ENCODE measurements around the gene PARP1. TPM values are rescaled to one million over a fixed set of nuclear protein-coding genes. Genes with fewer than 3 reads are reported as not detected.

Gene PARP1
- total RNA-seq, 4 donors from 2014 or later, result 30.9 to 65.1 (median 48.2) TPM

GRCh38 chr1:226403201-226404034 lies 4.5 kb downstream of the PARP1 start:
- intact Hi-C loops (cut with DNase I; ENCODE audit: low total_unique reads), result no loop called here
- no peak overlapping the region for H3K4me3 ChIP-seq (ENCODE audit: low read depth, poor library complexity, severe bottlenecking)
- TF ChIP-seq CTCF (IDR thresholded peaks at IDR 0.05) (no peak), POLR2A (IDR thresholded peaks at IDR 0.05) (no peak)
- DNase-seq (ENCODE audit: low spot score in 2 of 2), result peak in 1 of 2 donors; percentile 60
- 81 to 82% methylated on average over 15 of the region's 15 CpGs for WGBS, 2 donors

GRCh38 chr1:226402739-226403165 lies 5.1 kb downstream of the PARP1 start:
- intact Hi-C loops (cut with DNase I; ENCODE audit: low total_unique reads), result no loop called here
- 88 to 98% methylated on average over 4 of the region's 4 CpGs for WGBS, 2 donors
- H3K4me3 ChIP-seq (ENCODE audit: low read depth, poor library complexity, severe bottlenecking), result no peak overlapping the region
- DNase-seq (ENCODE audit: low spot score in 2 of 2), result peak in 1 of 2 donors; percentile 50
- no peak for TF ChIP-seq POLR2A (IDR thresholded peaks at IDR 0.05)
- no peak for TF ChIP-seq CTCF (IDR thresholded peaks at IDR 0.05)

DNA sequence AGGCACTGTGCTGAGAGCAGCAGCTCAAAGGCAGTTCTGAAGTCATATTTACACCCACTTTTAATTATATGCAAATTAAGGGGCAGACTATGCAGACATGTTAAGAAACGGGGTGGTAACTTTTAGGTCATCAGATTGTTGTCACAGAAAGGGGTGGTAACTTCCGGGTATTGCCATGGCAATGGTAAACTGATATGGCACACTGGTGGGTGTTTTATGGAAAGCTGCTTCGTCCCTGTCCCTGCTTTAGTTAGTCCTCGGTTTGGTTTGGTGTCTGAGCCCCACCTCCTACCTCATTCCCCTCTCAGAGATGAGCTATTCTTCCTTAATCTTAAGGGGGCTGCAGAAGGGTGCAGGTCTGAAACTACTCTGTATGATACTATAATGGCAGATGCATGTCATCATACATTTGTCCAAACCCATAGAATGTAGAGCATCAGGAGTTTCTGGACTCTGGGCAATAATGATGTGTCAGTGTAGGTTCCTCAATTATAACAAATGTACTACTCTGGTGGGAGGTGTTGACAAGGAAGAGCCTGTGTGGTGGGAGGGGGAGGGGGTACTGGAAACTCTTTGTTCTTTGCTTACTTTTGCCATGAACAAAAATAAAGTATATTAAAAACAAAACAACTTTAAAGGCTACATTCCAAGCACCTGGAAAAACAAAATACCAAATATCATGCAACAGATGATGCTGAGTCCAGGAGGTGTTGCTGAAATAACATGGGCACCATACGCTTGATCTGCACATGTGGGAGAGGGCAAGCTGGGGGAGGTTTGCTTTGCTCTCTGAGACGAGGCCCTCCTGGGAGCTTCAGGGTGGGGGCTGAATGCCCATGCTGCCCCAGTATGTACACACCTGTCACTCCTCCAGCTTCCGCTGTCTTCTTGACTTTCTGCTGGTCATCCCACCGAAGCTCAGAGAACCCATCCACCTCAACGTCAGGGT lies 6.3 kb downstream of the PARP1 start:
- peak in 1 of 2 donors; percentile 36 for DNase-seq (ENCODE audit: low spot score in 2 of 2)
- TF ChIP-seq POLR2A (IDR thresholded peaks at IDR 0.05) (no peak), CTCF (IDR thresholded peaks at IDR 0.05) (no peak)
- intact Hi-C loops (cut with DNase I; ENCODE audit: low total_unique reads), result no loop called here
- H3K4me3 ChIP-seq (ENCODE audit: low read depth, poor library complexity, severe bottlenecking), result no peak overlapping the region
- WGBS, 2 donors, result 81 to 83% methylated on average over 9 of the region's 9 CpGs

DNA sequence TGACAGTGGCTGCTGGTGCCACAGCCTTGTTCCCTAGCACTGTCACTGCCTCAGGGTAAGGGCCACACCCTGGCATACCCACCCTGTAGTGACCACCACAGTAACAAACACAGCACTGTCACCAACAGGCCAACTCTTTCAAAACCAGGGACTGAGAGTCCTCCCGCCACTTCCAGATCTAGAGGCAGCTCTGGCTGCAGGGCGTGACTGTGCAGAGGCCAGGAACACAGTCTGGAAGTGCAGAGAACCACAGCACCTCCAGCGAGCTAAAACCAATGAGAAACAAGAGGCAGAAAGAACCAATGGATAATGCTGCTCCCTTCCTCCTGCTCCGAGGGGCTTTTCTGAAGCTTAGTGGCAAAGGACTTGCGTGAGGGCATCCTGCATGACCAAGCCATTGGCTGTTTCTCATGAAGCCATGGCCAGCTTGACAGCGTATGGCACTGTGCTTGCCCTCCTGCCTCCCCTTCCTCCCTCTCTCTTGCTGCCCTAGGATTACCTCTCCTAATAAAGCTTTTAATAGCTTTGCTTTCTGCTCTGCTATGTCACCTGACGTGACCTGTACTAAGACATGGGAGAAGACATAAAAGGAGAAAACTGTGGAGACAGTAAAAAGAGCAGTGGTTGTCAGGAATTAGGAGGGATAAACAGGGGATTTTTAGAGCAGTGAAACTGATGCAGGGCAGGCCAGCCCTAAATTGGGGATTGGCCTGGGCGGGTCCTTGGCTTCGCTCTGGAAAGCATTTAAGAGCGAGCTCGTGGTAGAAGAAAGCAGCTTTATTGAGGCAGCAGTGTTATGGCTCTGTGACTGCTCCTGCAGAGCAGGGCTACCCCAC lies 7.2 kb downstream of the PARP1 start:
- peak in 1 of 2 donors; percentile 71 for DNase-seq (ENCODE audit: low spot score in 2 of 2)
- no peak overlapping the region for H3K4me3 ChIP-seq (ENCODE audit: low read depth, poor library complexity, severe bottlenecking)
- 87 to 92% methylated on average over 10 to 11 of the region's 11 CpGs for WGBS, 2 donors
- TF ChIP-seq CTCF (IDR thresholded peaks at IDR 0.05) (no peak), POLR2A (IDR thresholded peaks at IDR 0.05) (no peak)
- intact Hi-C loops (cut with DNase I; ENCODE audit: low total_unique reads), result no loop called here

GRCh38 chr1:226397955-226398636 lies 9.8 kb downstream of the PARP1 start:
- WGBS, 2 donors, result 94 to 95% methylated on average over 7 of the region's 7 CpGs
- TF ChIP-seq CTCF (IDR thresholded peaks at IDR 0.05) (no peak), POLR2A (IDR thresholded peaks at IDR 0.05) (no peak)
- H3K4me3 ChIP-seq (ENCODE audit: low read depth, poor library complexity, severe bottlenecking), result no peak overlapping the region
- intact Hi-C loops (cut with DNase I; ENCODE audit: low total_unique reads), result no loop called here
- no peak for DNase-seq (ENCODE audit: low spot score in 2 of 2)

Data from lower leg skin (tissue), 4 donors.